IMR-90 (cell line): ENCODE measurements around the gene OR8J1.

Experiments
- BHLHE40 ChIP-seq: fragments of 150-350 bp; IDR thresholded peaks from 2 replicates; pipeline ENCODE4 v1.6.1; 2016; ENCODE audit warnings: mild to moderate bottlenecking, low read depth, low read length
- CTCF ChIP-seq: conservative IDR thresholded peaks from 2 replicates; pipeline ENCODE4 v1.5.1; 2012; ENCODE audit warnings: mild to moderate bottlenecking, low read depth, low read length, improper control_type of control experiment
- MAFK ChIP-seq: IDR thresholded peaks from 2 replicates; pipeline ENCODE4 v1.6.1; 2012; ENCODE audit warnings: low read depth, low read length, improper control_type of control experiment
- MXI1 ChIP-seq: IDR thresholded peaks from 2 replicates; pipeline ENCODE4 v1.6.1; 2012; ENCODE audit warnings: low read depth, mild to moderate bottlenecking, low read length, moderate library complexity, borderline replicate concordance
- POLR2A ChIP-seq: IDR thresholded peaks from 2 replicates; pipeline ENCODE4 v1.6.1; 2012; ENCODE audit warnings: mild to moderate bottlenecking, low read depth, low read length
- RFX5 ChIP-seq: IDR thresholded peaks from 2 replicates; pipeline ENCODE4 v1.8.0; 2012; ENCODE audit warnings: low read depth, mild to moderate bottlenecking, low read length, moderate library complexity
- USF2 ChIP-seq: fragments of 150-350 bp; IDR thresholded peaks from 2 replicates; pipeline ENCODE4 v1.6.1; 2017; ENCODE audit warnings: mild to moderate bottlenecking, antibody characterized with exemption, low read length, low read depth

- TF ChIP-seq BHLHE40 = no peak
- TF ChIP-seq CTCF = no peak
- TF ChIP-seq USF2 = no peak
- no peak for TF ChIP-seq RFX5
- no peak for TF ChIP-seq POLR2A
- no peak for TF ChIP-seq MAFK
- TF ChIP-seq MXI1 = no peak
Measured at GRCh38 chr11:56404393-56404792, 50.3 kb downstream of the OR8J1 start.
